ENCODE data around the gene FCHSD2.
"Not testable (repeated sequence)": the region's sequence is repeated elsewhere in the genome, so short reads cannot be mapped to it uniquely, and the experiment has no call there.

FCHSD2 gene

GRCh38 chr11:72816404-72816990 lies 325.6 kb downstream of the FCHSD2 start:
- DNase-seq = peak in 3 of 10 donors; percentile 22 to 76 (median 67)
- intact Hi-C loops (cut with DNase I) = no loop called here

DNA sequence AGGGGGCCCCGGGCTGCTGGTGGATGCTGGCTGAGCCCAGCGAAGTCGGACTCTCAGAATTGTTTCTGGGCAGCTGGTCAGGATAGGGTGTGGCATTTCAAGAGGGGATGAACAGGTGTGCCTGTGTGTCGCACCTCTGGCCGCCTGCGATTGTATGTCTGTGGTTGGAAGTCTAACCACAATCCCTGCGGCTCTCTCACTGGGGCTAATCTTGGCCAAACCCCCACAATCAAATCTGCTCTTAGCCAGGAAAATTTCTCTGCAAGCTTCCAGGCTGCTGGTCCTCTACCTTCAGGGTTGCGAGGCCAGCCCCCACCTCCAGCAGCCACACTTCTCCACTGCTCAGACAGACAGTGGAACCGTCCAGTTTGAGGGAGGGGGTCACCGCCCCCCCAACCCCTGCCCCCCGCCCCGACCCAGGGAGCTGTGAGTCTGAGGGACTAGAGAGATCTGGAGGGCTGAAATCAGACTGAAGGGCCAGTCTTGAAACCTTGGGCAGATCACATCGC lies 327.0 kb downstream of the FCHSD2 start:
- peak in 1 of 10 donors; percentile 12 for DNase-seq
- intact Hi-C loops (cut with DNase I) = no loop called here

DNA sequence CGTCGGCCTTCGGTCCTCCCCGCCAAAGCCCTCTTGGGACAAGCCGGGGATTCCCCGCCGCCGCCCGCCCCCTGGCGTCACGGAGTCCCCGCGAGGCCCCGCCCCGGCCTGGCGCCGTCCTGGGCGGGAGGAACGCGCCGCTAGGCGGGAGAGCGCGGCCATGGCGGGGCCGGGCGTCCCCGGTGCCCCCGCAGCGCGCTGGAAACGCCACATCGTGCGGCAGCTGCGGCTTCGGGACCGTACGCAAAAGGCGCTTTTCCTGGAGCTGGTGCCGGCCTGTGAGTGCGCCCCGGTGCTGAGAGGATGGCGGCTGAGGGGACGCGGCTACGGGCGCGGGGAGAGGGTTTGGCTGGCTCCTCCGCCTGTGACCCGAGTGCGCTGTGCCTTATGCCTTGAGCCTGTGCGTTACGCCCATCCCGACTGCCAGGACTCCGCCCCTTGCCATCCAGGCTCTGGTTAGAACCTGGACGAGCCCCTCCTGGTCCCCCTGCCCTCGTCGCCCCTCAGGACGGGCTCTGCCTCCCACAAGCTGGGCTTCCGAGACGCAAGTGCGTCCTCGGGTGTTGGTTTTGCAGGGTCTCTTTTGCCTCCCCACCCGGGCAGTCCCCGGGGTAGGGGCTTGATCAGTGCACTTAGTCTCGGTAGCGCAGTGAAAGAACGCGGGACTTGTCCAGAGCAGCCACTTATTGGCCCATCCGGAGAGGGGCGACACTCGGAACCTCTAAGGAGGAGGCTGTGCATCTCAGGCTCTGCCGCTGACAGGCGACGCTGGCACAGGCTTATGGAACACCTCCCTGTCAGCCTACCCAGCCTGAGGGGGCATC lies 327.6 kb downstream of the FCHSD2 start, which contains the start of gene ATG16L2:
ATG16L2 (plus strand) TSS at position 126 of the 824 bp plus-strand sequence; CDS start at position 161, 35 bp downstream.
- DNase-seq = peak; percentile 77 to 98 (median 86)
- intact Hi-C loops (cut with DNase I) = loop anchor here (1.0 kb wide), 1 partner anchor 20 kb away; the partner anchor contains the start of gene STARD10

GRCh38 chr11:72813740-72814285 lies 328.3 kb downstream of the FCHSD2 start:
- DNase-seq = peak in 9 of 10 donors; percentile 70 to 98 (median 85)
- intact Hi-C loops (cut with DNase I) = loop anchor here (1.0 kb wide), 1 partner anchor 20 kb away; the partner anchor contains the start of gene STARD10

- peak in 3 of 10 donors; percentile 38 to 91 (median 88) for DNase-seq
Observed at GRCh38 chr11:72812967-72813739, 329.0 kb downstream of the FCHSD2 start.

GRCh38 chr11:72812604-72812966 lies 329.5 kb downstream of the FCHSD2 start:
- DNase-seq = no peak
- intact Hi-C loops (cut with DNase I) = no loop called here

More at GRCh38 chr11:72812967-72813739, 329.0 kb downstream of the FCHSD2 start:
- intact Hi-C loops (cut with DNase I) = no loop called here

DNA sequence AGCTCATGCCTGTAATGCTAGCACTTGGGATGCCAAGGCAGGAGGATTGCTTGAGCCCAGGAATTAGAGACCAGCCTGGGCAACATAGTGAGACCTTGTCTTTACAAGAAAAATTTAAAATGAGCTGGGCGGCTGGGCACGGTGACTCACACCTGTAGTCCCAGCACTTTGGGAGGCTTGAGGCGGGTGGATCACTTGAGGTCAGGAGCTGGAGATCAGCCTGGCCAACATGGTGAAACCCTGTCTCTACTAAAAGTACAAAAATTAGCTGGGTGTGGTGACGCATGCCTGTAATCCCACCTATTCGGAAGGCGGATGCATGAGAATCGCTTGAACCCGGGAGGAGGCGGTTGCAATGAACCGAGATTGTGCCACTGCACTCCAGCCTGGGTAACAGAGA lies 330.4 kb downstream of the FCHSD2 start:
- intact Hi-C loops (cut with DNase I); DNase-seq: not testable (repeated sequence)

DNA sequence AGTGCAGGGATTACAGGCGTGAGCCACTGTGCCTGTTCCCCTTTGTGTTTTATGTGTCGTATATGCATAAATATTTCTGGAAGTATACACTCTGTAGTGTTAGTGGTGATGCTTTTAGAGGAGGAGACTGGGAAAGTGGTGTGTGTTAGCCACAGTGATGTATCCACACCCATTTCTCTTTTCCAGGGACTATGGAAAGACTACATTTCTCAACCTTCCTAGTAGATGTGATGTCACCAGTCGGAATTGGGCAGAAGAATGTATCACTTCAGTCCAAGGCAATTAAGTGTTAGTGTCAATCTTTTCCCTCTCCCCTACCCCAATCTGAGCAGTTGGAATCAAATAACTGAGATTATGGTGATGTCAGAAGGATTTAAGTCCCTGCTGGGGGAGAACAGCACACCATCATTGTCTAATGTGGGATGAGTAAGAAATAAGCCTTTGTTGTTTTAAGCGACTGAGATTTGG lies 333.8 kb downstream of the FCHSD2 start:
- intact Hi-C loops (cut with DNase I) = no loop called here
- no peak for DNase-seq

- intact Hi-C loops (cut with DNase I) = no loop called here
- DNase-seq = no peak
Observed at GRCh38 chr11:72807792-72808191, 334.3 kb downstream of the FCHSD2 start.

- intact Hi-C loops (cut with DNase I) = no loop called here
- no peak for DNase-seq
Observed at GRCh38 chr11:72807021-72807693, 335.0 kb downstream of the FCHSD2 start.

GRCh38 chr11:72806378-72806777 lies 335.7 kb downstream of the FCHSD2 start:
- DNase-seq; intact Hi-C loops (cut with DNase I): not testable (repeated sequence)

DNA sequence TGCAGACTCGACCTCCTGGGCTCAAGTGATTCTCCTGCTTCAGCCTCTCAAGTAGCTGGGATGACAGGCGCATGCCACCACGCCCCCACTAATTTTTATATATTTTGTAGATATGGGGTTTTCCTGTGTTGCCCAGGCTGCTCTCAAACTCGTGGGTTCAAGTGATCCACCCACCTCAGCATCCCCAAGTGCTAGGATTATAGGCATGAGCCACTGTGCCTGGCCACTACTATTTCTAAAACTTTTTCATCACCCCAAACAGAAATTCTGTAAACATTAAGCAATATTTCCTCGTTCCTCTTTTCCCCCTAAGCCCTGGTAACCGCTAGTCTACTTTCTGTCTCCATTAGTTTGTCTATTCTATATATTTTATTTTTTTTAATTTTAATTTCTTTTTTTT lies 336.9 kb downstream of the FCHSD2 start:
- no peak for DNase-seq
- intact Hi-C loops (cut with DNase I) = no loop called here

DNA sequence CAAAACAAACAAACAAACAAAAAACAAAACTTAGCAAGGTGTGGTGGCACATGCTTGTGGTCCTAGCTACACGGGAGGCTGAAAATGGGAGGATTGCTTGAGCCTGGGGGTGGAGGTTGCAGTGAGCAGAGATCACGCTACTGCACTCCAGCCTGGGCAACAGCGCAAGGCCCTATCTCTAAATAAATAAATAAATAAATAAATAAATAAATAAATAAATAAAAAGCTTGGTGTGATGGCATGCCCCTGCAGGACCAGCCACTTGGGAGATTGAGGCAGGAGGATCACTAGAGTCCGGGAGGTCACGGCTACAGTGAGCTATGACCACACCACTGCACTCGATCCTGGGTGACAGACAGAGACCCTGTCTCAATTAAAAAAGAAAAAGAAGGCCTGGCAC lies 339.3 kb downstream of the FCHSD2 start:
- intact Hi-C loops (cut with DNase I) = no loop called here
- no peak for DNase-seq

DNA sequence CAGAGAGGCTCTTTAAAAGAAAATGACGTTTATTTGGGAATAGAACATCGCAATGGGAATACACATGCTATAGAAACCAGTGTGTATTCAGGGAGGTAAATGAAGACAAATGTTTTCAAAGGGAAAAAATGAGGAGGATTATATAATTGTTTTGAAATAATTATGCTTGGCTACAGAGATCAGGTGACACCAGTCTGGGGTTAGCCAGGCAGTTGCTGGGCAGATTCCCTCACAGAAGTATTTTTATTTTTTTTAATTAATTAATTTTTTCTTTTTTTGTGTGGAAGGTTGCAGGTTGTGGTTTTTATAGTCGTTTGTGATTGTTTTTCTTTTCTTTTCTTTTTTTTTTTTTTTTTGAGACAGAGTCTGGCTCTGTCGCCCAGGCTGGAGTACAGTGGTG lies 342.7 kb downstream of the FCHSD2 start:
- DNase-seq = no peak
- intact Hi-C loops (cut with DNase I) = loop anchor here (10.0 kb wide), 1 partner anchor 215 kb away; no protein-coding TSS in a partner anchor

DNA sequence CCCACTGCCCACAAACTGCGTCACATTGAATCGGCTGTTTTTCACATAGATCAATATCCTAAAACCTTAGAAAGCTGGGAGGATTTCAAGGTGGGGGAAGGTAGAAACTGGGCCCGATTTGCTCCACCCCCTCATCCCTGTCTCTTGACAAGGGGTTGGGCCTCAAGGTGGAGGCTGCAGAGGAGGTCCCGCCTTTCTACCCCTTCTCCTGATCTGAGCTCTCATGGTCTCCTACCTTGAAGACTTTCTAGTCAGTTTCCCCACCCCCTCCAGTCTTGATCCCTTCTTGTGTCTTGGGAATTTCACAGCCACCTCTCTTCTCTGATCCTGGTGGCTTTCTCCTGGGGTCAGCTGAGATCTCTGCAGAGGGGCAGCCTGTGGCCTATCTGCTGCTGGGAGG lies 343.8 kb downstream of the FCHSD2 start:
- DNase-seq = no peak
- intact Hi-C loops (cut with DNase I) = loop anchor here (10.0 kb wide), 1 partner anchor 214 kb away; no protein-coding TSS in a partner anchor

- intact Hi-C loops (cut with DNase I) = loop anchor here (1.0 to 10.0 kb wide), 4 partner anchors 21 to 209 kb away; partner anchors contain the start of gene ATG16L2
- peak; percentile 95 to 99 (median 97) for DNase-seq
Observed at GRCh38 chr11:72793425-72794367, 348.4 kb downstream of the FCHSD2 start, which contains the start of gene STARD10. Gene STARD10 (minus strand): TSS chr11:72794047. CDS start chr11:72781181, 12,866 bp downstream.

DNA sequence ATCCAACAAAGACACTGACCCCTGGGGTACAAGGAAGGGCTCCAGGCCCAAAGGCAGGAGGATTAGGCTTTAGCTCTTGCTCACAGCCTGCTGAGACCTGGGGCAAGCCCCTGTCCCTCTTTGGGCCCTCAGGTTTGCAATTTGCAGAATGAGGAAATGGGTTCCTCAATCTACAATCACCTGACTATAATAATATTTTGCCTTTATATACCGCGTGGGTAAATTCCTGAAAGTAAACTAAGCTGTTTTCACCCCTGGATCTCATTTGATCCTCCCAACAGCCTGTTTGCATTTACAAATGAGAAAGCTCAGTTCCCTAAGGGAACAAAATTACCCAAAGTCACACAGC lies 349.1 kb downstream of the FCHSD2 start:
- DNase-seq = no peak

DNA sequence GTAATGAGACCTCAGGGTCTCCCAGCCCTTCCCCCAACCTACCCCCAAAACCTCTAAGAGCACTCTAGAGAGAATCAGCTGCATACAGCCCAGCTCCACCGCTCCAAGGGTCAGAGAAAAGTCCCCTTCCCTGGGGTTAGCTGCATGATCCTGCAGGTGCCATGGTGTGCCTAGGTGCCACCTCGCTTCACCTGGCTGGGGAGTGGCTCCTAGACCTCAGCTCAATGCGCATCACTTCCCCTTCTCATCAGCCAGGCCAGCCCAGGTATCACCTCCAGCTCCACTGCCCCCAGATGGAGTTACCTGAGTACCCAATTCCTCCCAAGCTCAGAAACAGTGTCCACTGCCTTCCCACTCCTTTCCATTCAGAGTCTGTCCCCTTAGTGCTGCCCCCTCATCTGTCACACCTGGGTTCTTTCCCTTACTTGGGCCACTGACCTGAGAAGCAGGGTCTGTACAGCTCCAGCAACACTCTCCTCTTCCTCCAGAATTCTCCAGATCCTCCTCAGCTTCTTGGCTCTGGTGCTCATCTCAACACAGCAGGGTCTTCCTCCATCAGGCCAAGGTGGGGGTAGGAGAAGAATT lies 349.6 kb downstream of the FCHSD2 start:
- intact Hi-C loops (cut with DNase I) = loop anchor here (1.0 to 10.0 kb wide), 3 partner anchors 45 to 208 kb away; no protein-coding TSS in a partner anchor
- DNase-seq = no peak

More for the DNA sequence above, 349.1 kb downstream of the FCHSD2 start:
- intact Hi-C loops (cut with DNase I) = loop anchor here (1.0 to 10.0 kb wide), 3 partner anchors 46 to 208 kb away; no protein-coding TSS in a partner anchor

Measured in posterior cingulate gyrus (tissue), 11 donors.